HG03432 (cell line): ENCODE data around the gene DNM1L.
A peak's percentile ranks its signal among the peaks of the same experiment; 100 is the strongest.

ENCODE experiments used
- ATAC-seq: cut with Tn5 transposase; IDR thresholded peaks from one replicate; pipeline ENCODE4 v1.9.1; 2021; ENCODE audit warnings: mild to moderate bottlenecking, moderate library complexity; ENCODE audit not compliant: unreplicated experiment

The DNM1L gene

GRCh38 chr12:32755654-32756475 is 76.8 kb downstream of the DNM1L start, which contains the start of gene YARS2:
Gene YARS2 (minus strand): TSS chr12:32755897. CDS start chr12:32755874, 23 bp downstream.
- ATAC-seq = peak; percentile 89

GRCh38 chr12:32756476-32757066 is 77.5 kb downstream of the DNM1L start:
- ATAC-seq = no peak

DNA sequence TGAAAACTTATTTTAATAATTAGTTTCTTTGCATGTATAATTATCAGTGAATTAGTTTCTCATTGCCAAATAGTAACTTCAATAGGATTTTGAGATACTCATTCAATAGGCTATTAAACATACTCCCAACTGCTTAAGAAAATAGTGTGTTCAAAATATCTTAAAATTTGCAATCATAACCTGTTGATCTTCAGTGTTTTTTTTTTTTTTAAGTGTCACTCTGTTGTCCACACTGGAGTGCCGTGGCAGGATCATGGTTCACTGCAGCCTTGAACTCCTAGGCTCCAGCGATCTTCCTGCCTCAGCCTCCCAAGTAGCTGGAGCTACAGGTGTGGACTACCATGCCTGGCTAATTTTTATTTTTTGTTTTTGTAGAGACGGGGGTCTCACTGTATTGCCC is 78.1 kb downstream of the DNM1L start:
- no peak for ATAC-seq

DNA sequence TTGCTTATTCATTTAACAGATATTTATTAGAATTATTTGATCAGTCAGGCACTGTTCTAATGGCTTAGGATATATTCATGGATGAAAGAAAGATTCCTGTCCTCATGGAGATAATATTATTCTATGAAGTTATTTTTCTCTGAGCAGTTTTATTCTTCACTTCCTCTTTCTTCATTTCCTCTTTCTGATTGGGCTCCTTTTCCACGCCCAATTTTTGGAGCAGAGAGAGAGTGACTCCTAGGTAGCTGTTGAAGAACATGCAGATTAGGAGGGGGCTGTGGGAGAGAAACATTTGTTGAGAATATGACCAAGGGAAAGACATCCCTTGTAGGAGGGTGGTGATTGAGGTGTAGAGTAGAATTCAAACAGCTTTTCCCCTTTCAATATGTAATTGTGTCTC is 82.6 kb downstream of the DNM1L start:
- ATAC-seq = peak; percentile 61

- ATAC-seq = no peak
These were observed 86.8 kb downstream of the DNM1L start for GRCh38 chr12:32765906-32766305.

- ATAC-seq = no peak
These were observed 89.4 kb downstream of the DNM1L start for GRCh38 chr12:32768518-32768917.

- ATAC-seq = no peak
These were observed 91.0 kb downstream of the DNM1L start for GRCh38 chr12:32770141-32770540.

- ATAC-seq = no peak
These were observed 94.6 kb downstream of the DNM1L start for GRCh38 chr12:32773691-32774090.

DNA sequence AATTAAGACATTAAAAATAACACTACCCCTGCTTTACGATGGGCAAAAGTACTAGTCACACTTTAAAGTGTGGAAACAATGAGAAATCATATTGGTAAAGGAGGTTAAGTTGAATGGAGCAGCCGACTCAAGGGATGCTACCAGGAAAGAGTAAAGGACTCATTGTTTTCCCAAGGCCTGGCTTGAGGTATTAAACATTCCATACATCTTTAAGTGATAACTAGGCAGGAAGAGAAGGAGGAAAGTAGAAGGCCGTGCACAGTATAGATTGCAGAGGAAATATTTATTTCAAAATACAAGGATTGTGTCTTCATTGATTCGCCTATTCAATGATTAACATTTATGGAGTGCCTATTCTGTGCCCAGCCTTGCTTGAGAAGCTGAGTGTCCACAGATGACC is 97.2 kb downstream of the DNM1L start:
- ATAC-seq = no peak

- ATAC-seq = peak; percentile 79
These were observed 98.1 kb downstream of the DNM1L start for GRCh38 chr12:32777159-32777558.

GRCh38 chr12:32777691-32778175 is 98.6 kb downstream of the DNM1L start:
- no peak for ATAC-seq

DNA sequence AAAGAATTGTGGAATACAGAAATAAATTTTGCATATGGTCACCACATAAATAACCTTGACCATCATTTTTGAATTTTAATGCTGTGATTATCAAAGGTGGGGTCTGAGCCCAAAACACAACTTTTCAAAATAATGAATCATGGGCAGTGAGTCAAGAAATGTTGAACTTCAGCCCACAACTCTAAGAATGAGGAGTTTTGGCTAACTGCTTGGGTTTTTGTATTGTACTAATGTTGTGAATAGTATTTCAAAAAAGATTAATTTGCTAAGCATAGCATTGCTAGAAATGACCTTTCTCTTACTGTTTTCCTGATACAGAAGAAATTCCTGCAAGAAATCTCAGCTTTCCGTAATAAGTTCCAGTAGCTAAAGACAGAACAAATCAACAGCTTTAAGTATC is 101.0 kb downstream of the DNM1L start:
- no peak for ATAC-seq

GRCh38 chr12:32783029-32783428 is 103.9 kb downstream of the DNM1L start:
- no peak for ATAC-seq

- no peak for ATAC-seq
These were observed 106.5 kb downstream of the DNM1L start for GRCh38 chr12:32785557-32785956.

- no peak for ATAC-seq
These were observed 109.3 kb downstream of the DNM1L start for GRCh38 chr12:32788405-32788804.

DNA sequence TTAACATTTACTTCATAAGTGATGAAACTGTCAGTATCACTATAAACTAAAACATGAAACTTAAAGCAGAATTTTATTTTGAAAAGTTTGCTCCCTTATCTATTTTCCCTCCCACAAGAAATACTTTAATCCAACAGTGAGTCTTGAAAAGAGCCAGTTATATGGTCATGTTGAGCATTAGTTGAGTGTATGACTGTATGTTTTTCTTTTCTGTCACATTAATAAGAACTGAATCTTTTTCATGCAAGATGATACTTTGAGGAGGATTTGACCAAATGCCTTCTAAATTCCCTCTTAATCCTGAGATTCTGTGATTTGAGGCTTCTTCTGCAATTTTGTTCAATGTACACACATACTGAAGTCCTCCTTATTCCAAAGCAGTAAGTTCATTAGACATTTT is 110.3 kb downstream of the DNM1L start:
- no peak for ATAC-seq

DNA sequence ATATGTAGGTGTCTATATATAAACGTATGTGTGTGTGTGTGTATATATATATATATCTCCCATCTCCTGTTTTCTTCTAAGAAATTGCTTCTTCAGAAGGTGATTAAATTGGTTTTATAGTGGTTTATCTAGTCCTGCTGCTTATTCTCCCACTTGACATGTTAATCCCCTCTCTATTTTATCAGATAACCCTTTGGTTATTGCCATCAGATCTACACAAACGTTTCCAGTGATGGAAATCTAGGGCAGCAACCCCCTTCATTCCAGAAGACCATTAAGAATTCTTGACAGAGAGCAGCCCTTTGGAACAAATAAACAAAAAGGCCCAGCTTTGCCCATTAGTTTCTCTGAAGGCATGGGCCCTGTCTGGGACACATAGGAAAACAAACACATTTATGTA is 110.8 kb downstream of the DNM1L start:
- ATAC-seq = no peak

GRCh38 chr12:32794281-32794680 is 115.2 kb downstream of the DNM1L start:
- no peak for ATAC-seq
